Suprapubic skin (tissue), 4 donors: ENCODE results near the gene TMEM101. TPM values are rescaled to one million over a fixed set of nuclear protein-coding genes. Genes with fewer than 3 reads are reported as not detected.

Source experiments
- DNase-seq, 2 donors: peaks; one replicate each; pipeline ENCODE4 v3.0.0-alpha.2; 2019; ENCODE audit warnings: low spot score in 2 of 2
- H3K27ac ChIP-seq: fragments of 200-600 bp; sonication (generic); one replicate; pipeline ENCODE4 v1.5.1; 2019
- H3K27me3 ChIP-seq: fragments of 200-600 bp; sonication (generic); one replicate; pipeline ENCODE4 v1.5.1; 2019
- H3K36me3 ChIP-seq: fragments of 200-600 bp; sonication (generic); one replicate; pipeline ENCODE4 v1.5.1; 2019
- H3K4me1 ChIP-seq: fragments of 200-600 bp; sonication (generic); one replicate; pipeline ENCODE4 v1.5.1; 2019
- H3K4me3 ChIP-seq: fragments of 200-600 bp; sonication (generic); one replicate; pipeline ENCODE4 v1.5.1; 2019; ENCODE audit warnings: mild to moderate bottlenecking
- H3K9me3 ChIP-seq: fragments of 200-600 bp; sonication (generic); one replicate; pipeline ENCODE4 v1.5.1; 2019
- CTCF ChIP-seq, 2 donors: fragments of 200-600 bp in 1 of 2; fragments of 450-650 bp in 1 of 2; sonication (generic) in 1 of 2; IDR thresholded peaks; one replicate each; pipeline ENCODE4 v1.5.1; 2016 to 2019; ENCODE audit warnings: antibody characterized with exemption in 2 of 2, mild to moderate bottlenecking in 1 of 2, moderate library complexity in 1 of 2
- EP300 ChIP-seq: sonication (generic); formaldehyde crosslinking; IDR thresholded peaks from one replicate; pipeline ENCODE4 v1.6.1; 2017; ENCODE audit warnings: antibody characterized with exemption
- POLR2A ChIP-seq, 2 donors: fragments of 450-650 bp; IDR thresholded peaks; one replicate each; pipeline ENCODE4 v1.6.1; 2017; ENCODE audit warnings: antibody characterized with exemption in 2 of 2, mild to moderate bottlenecking in 2 of 2, moderate library complexity in 2 of 2
- POLR2AphosphoS5 ChIP-seq, 3 donors: sonication (generic); formaldehyde crosslinking; IDR thresholded peaks; one replicate each; pipeline ENCODE4 v1.6.1; 2017; ENCODE audit warnings: antibody characterized with exemption in 3 of 3
- WGBS: methylation state at CpG from one replicate; pipeline ENCODE4 v1.1.5; 2018; 5-methylcytosine and 5-hydroxymethylcytosine counted together
- total RNA-seq, 4 donors: library from RNA; depleted of rRNA; stranded (reverse); fragments of >200 nt; gene quantifications; one replicate each; pipeline ENCODE4 v1.1.0, GENCODE V29; 2016

Gene TMEM101
- total RNA-seq, 4 donors from 2014 or later = 20.7 to 48.5 (median 43.6) TPM

GRCh38 chr17:44033861-44034408 is 19.2 kb upstream of the TMEM101 start:
- H3K36me3 ChIP-seq = peaks cover 38% of the 10 kb centered on the region
- DNase-seq = no peak
- H3K4me3 ChIP-seq = no peak overlapping the region
- H3K9me3 ChIP-seq = no peaks in the 10 kb centered on the region
- 76% methylated on average over 3 of the region's 3 CpGs for WGBS
- H3K4me1 ChIP-seq = no peaks in the 10 kb centered on the region
- no peaks in the 10 kb centered on the region for H3K27me3 ChIP-seq
- TF ChIP-seq EP300 = no peak
- no peak for TF ChIP-seq POLR2AphosphoS5 (IDR thresholded peaks at IDR 0.05)
- no peak for TF ChIP-seq POLR2A (IDR thresholded peaks at IDR 0.05)
- TF ChIP-seq CTCF (IDR thresholded peaks at IDR 0.05) = no peak
- H3K27ac ChIP-seq = no peak overlapping the region

- WGBS = 96% methylated on average over 3 of the region's 3 CpGs
- peaks cover 22% of the 10 kb centered on the region for H3K36me3 ChIP-seq
Observed at GRCh38 chr17:44030482-44030881, 15.7 kb upstream of the TMEM101 start.

GRCh38 chr17:44029736-44030135 is 15.0 kb upstream of the TMEM101 start:
- Histone ChIP-seq H3K27me3 (no peaks in the 10 kb centered on the region), H3K4me3 (no peak overlapping the region), H3K27ac (no peak overlapping the region), H3K4me1 (no peaks in the 10 kb centered on the region), H3K9me3 (no peaks in the 10 kb centered on the region), H3K36me3 (peaks cover 22% of the 10 kb centered on the region)
- no peak for TF ChIP-seq POLR2AphosphoS5 (IDR thresholded peaks at IDR 0.05)
- no peak for TF ChIP-seq POLR2A (IDR thresholded peaks at IDR 0.05)
- WGBS = 85% methylated on average over 5 of the region's 5 CpGs
- DNase-seq = no peak

More at GRCh38 chr17:44030482-44030881, 15.7 kb upstream of the TMEM101 start:
- no peaks in the 10 kb centered on the region for H3K9me3 ChIP-seq
- H3K27ac ChIP-seq = no peak overlapping the region
- TF ChIP-seq EP300 = no peak
- TF ChIP-seq POLR2AphosphoS5 (IDR thresholded peaks at IDR 0.05) = no peak
- no peak for TF ChIP-seq CTCF (IDR thresholded peaks at IDR 0.05)
- TF ChIP-seq POLR2A (IDR thresholded peaks at IDR 0.05) = no peak
- no peaks in the 10 kb centered on the region for H3K27me3 ChIP-seq
- H3K4me1 ChIP-seq = no peaks in the 10 kb centered on the region
- no peak for DNase-seq
- no peak overlapping the region for H3K4me3 ChIP-seq

GRCh38 chr17:44024853-44025252 is 10.1 kb upstream of the TMEM101 start:
- no peaks in the 10 kb centered on the region for H3K9me3 ChIP-seq
- H3K27me3 ChIP-seq = no peaks in the 10 kb centered on the region
- no peak overlapping the region for H3K27ac ChIP-seq
- peaks cover 16% of the 10 kb centered on the region for H3K36me3 ChIP-seq
- DNase-seq = no peak
- TF ChIP-seq CTCF (IDR thresholded peaks at IDR 0.05) = no peak
- no peak for TF ChIP-seq POLR2AphosphoS5 (IDR thresholded peaks at IDR 0.05)
- no peak for TF ChIP-seq POLR2A (IDR thresholded peaks at IDR 0.05)
- no peak for TF ChIP-seq EP300
- H3K4me1 ChIP-seq = no peaks in the 10 kb centered on the region
- WGBS = 90% methylated on average over 4 of the region's 4 CpGs
- H3K4me3 ChIP-seq = no peak overlapping the region

- 75% methylated on average over 5 of the region's 6 CpGs for WGBS
- H3K4me3 ChIP-seq = no peak overlapping the region
Observed at GRCh38 chr17:44024271-44024663, 9.5 kb upstream of the TMEM101 start.

More at GRCh38 chr17:44024271-44024663, 9.5 kb upstream of the TMEM101 start:
- no peak overlapping the region for H3K27ac ChIP-seq
- no peaks in the 10 kb centered on the region for H3K27me3 ChIP-seq
- no peaks in the 10 kb centered on the region for H3K4me1 ChIP-seq
- H3K9me3 ChIP-seq = no peaks in the 10 kb centered on the region
- TF ChIP-seq POLR2A (IDR thresholded peaks at IDR 0.05) (no peak), EP300 (no peak), CTCF (IDR thresholded peaks at IDR 0.05) (no peak), POLR2AphosphoS5 (IDR thresholded peaks at IDR 0.05) (no peak)
- no peak for DNase-seq
- H3K36me3 ChIP-seq = peaks cover 16% of the 10 kb centered on the region
